K562 (cell line): ENCODE results near the gene LRRC14B.

Experiments used
- ARID2 ChIP-seq: fragments of 450-650 bp; IDR thresholded peaks from 2 replicates; pipeline ENCODE4 v1.6.1; 2017; ENCODE audit warnings: antibody characterized with exemption, mild to moderate bottlenecking
- CBX8 ChIP-seq: fragments of 200-600 bp; sonication (generic); IDR thresholded peaks from 2 replicates; pipeline ENCODE4 v1.6.1; 2012; ENCODE audit warnings: borderline replicate concordance, mixed run types, low read depth, mild to moderate bottlenecking, moderate library complexity, mixed read lengths, low read length, control low read depth, inconsistent platforms; ENCODE audit not compliant: poor library complexity, severe bottlenecking; ENCODE audit errors: extremely low read depth
- EZH2 ChIP-seq: IDR thresholded peaks from 2 replicates; pipeline ENCODE4 v1.6.1; 2012; ENCODE audit warnings: low read depth, mild to moderate bottlenecking, inconsistent platforms, low read length, borderline replicate concordance
- FOXM1 ChIP-seq, 2 experiments: fragments of 450-650 bp in 1 of 2; sonication (generic) in 1 of 2; formaldehyde crosslinking in 1 of 2; IDR thresholded peaks; 2 replicates each; pipeline versions ENCODE4 v1.6.1 to v1.9.0; 2017 to 2022; ENCODE audit warnings: low read depth in 2 of 2, mild to moderate bottlenecking in 2 of 2, missing genetic modification reagents in 1 of 2, moderate library complexity in 1 of 2
- MEF2D ChIP-seq: conservative IDR thresholded peaks from 2 replicates; pipeline ENCODE4 v1.6.1; 2016; ENCODE audit warnings: low read depth, missing genetic modification characterization, missing compliant biosample characterization
- PATZ1 ChIP-seq: fragments of 250-450 bp; sonication (Bioruptor Pico); IDR thresholded peaks from 2 replicates; pipeline ENCODE4 v1.5.0; 2020; ENCODE audit warnings: mild to moderate bottlenecking, borderline replicate concordance
- ZKSCAN1 ChIP-seq: fragments of 150-350 bp; IDR thresholded peaks from 2 replicates; pipeline ENCODE4 v1.6.1; 2016; ENCODE audit warnings: low read depth, low read length
- ZSCAN29 ChIP-seq: fragments of 450-650 bp; IDR thresholded peaks from 2 replicates; pipeline ENCODE4 v1.6.1; 2017

DNA sequence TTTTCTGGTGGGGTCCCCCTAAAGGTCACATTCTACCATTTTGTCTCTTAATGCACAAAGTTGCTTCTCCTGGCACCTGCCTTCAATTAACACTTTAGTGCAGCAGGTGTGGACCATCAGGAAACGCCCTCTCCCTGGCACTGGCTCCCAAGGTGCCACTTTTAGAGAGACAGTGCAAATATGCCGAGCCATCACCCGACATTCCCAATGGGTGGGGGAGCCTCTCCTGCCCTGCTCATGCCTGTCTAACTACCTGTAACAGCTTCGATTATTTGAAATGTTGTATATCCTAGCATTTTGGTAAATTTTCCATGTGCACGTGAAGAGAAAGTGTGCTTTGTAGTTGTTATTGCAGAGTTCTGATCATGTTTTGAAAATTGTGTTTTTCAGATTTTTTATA, 13.2 kb upstream of the LRRC14B start:
- TF ChIP-seq ZKSCAN1: no peak
- no peak for TF ChIP-seq EZH2
- no peak for TF ChIP-seq ARID2
- TF ChIP-seq MEF2D (tag): no peak
- TF ChIP-seq PATZ1 (CRISPR knock-in tag): no peak
- no peak for TF ChIP-seq CBX8
- no peak for TF ChIP-seq ZSCAN29
- no peak for TF ChIP-seq FOXM1 (IDR thresholded peaks at IDR 0.05; ENCODE audit: low read depth)
- no peak for TF ChIP-seq FOXM1 (CRISPR knock-in tag; IDR thresholded peaks at IDR 0.05; ENCODE audit: low read depth)
